ENCODE data around the gene ANKRD13D.
"Not testable (repeated sequence)": the region's sequence is repeated elsewhere in the genome, so short reads cannot be mapped to it uniquely, and the experiment has no call there.

The ANKRD13D gene

DNA sequence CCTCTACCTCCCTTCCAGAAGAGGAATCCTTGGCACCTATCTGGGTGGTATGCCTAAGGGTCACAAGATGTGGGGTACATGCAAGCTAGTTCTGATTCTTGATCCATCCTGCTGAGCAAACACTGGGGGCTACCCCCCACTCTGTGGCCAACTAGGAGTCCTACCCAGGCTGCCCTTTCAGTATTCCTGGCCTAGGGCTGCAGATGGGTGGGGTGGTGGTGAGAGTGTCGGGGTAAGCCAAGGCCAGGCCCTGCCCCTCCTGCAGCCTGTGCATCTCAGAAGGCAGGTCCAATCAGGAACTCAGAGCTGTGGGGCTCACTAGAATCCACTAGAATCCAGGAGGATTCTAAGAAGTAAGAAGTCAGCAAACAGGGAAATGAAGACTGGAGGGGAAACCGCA is 25.1 kb downstream of the ANKRD13D start:
- H3K27ac ChIP-seq: peak overlapping the region; percentile 95
- no peak for TF ChIP-seq ZFX (IDR thresholded peaks at IDR 0.05; ENCODE audit: borderline replicate concordance)
- TF ChIP-seq, protein P1, sequence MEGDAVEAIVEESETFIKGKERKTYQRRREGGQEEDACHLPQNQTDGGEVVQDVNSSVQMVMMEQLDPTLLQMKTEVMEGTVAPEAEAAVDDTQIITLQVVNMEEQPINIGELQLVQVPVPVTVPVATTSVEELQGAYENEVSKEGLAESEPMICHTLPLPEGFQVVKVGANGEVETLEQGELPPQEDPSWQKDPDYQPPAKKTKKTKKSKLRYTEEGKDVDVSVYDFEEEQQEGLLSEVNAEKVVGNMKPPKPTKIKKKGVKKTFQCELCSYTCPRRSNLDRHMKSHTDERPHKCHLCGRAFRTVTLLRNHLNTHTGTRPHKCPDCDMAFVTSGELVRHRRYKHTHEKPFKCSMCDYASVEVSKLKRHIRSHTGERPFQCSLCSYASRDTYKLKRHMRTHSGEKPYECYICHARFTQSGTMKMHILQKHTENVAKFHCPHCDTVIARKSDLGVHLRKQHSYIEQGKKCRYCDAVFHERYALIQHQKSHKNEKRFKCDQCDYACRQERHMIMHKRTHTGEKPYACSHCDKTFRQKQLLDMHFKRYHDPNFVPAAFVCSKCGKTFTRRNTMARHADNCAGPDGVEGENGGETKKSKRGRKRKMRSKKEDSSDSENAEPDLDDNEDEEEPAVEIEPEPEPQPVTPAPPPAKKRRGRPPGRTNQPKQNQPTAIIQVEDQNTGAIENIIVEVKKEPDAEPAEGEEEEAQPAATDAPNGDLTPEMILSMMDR (IDR thresholded peaks at IDR 0.05): no peak

DNA sequence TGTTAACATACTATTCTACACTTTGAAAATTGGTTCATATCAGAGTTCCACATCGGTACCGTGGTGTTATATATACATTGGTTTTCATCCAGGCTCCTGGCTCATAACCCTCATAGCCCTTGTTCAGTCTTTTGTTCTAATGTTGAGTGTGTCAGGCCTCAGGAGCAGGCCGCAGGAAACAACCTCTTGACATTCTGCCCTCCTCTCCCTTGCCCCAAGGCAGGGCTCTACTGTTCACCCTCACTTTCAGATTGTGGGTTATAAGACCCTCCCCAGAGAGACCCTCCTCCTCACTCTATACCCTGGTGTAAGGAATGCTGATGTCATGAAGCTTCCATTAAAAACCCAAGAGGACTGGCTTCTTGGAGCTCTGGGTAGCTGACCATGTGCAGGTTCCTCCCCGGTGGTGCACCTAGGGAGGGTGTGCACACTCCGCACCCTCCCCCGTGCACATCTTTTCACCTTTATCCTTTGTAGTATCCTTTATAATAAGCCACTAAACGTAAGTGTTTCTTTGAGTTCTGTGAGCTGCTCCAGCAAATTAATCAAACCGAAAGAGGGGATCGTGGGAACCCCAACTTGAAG is 26.3 kb downstream of the ANKRD13D start:
- H3K27ac ChIP-seq: peak overlapping the region; percentile 95; the same call in 1 of the 2 replicates
- TF ChIP-seq, protein P1 (IDR thresholded peaks at IDR 0.05): no peak
- no peak for TF ChIP-seq ZFX (IDR thresholded peaks at IDR 0.05; ENCODE audit: borderline replicate concordance)

DNA sequence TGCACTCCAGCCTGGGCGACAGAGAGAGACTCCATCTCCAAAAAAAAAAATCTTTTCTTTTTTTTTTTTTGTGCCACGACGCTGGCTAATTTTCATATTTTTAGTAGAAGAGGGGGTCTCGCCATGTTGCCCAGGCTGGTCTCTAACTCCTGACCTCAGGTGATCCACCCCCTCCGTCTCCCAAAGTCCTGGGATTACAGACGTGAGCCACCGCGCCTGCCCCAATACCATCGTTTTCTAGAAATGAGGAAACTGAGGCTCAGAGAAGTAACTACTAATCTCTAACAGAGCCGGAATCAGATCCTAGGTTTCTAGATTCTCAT is 27.7 kb downstream of the ANKRD13D start:
- H3K27ac ChIP-seq: peak overlapping the region; percentile 95
- TF ChIP-seq, protein P1 (IDR thresholded peaks at IDR 0.05): no peak
- no peak for TF ChIP-seq ZFX (IDR thresholded peaks at IDR 0.05; ENCODE audit: borderline replicate concordance)

DNA sequence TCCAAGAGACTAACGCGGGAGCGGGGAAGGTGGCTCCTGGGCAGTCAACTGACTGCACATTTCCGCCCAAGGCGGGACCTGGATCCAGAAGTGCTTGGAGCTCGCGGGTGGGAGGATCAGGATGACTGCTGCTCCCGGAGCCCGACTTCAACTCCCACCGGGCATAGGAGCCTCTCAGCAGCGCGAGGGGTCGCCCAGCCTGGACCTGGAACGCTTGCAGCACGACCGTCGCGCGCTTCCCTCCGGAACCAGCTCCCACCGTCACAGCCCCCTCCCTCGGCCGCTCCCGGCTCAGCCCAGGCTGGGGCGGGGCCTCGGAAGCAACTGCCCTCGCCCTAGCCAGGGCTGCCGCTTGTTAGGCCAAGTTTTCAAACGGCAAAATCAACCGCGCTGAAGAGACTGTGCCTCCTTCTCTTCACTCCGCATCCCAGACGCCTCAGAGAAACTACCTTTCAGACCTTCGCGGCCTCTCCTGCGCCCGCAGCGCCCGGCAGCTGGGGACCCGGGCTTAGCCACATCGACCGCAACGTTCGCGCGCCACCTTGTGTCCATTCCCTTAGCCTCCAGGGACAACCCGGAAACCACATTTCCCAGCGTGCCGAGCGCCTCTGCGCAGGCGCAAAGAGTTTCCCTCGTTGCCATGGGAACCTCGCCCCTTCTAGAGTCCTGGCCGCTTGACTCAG is 28.2 kb downstream of the ANKRD13D start:
- TF ChIP-seq, protein P1 (IDR thresholded peaks at IDR 0.05): peak; percentile 93
- no peak for TF ChIP-seq ZFX (IDR thresholded peaks at IDR 0.05; ENCODE audit: borderline replicate concordance)
- H3K27ac ChIP-seq: peak overlapping the region; percentile 95

DNA sequence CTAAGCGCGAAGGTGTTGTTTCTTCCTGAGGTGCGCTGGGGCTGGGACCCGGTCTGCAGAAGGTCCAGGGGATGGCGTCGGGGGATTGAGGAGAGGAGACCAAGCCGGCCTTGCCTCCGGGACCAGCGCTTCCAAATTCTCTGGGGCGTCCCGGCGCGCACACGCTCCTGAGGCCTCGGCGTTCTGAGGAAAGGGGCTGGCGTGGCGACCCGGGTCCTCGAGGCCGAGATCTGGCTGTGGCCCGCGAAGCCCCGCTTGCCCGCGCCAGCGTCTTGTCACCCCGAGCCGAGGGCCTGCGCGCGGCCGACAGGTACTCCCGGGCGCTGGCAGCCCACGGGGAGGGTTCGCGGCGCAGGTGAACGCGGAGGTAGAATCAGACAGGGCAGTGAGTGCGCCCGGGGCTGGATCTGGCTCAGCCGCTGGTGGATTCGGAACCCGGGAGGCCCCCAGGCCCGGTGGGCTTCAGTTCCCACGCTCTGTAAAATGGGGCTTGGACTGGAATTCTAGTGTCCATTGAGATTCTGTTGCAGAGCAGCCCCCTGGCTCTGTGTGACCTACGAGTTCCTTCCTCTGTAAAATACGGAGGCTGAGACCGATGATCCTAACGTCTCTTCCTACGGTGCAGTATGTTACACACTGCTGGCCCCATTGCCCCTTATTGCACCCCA is 28.9 kb downstream of the ANKRD13D start:
- peak overlapping the region; percentile 95 for H3K27ac ChIP-seq
- no peak for TF ChIP-seq ZFX (IDR thresholded peaks at IDR 0.05; ENCODE audit: borderline replicate concordance)
- TF ChIP-seq, protein P1 (IDR thresholded peaks at IDR 0.05): peak; percentile 50

DNA sequence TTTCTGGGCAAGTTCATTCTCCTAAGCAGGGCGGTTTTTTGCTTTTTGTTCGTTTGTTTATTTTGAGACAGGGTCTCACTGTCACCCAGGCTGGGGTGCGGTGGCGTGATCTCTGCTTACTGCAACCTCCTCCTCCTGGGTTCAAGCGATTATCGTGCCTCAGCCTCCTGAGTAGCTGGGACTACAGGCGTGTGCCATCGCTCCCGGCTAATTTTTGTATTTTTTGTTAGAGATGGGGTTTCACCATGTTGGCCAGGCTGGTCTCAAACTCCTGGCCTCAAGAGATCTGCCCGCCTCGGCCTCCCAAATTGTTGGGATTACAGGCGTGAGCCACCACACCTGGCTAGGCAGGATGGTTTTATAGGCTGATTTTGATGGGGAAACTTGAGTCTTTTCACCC is 29.8 kb downstream of the ANKRD13D start:
- not testable (repeated sequence) for H3K27ac ChIP-seq

DNA sequence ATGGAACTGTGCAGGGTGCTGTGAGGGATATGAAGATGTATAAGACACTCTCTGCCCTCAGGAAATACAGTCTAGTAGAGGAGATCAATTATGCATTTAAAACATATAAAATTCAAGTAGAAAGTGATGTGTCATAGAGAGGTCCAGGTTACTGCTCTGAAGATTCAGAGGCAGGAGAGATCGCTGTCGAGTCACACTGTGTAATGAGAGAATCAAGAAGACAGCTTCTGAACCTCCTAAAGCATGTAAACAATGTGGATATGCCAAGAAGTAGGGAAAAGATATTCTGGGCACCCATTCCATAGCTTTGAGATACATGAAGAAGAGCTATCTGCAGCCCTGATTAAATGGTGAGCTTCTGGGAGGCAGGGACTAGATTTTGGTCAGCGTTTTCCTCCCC is 30.9 kb downstream of the ANKRD13D start:
- TF ChIP-seq ZFX (IDR thresholded peaks at IDR 0.05; ENCODE audit: borderline replicate concordance): no peak
- TF ChIP-seq, protein P1 (IDR thresholded peaks at IDR 0.05): no peak

More for the DNA sequence above, 30.9 kb downstream of the ANKRD13D start:
- H3K27ac ChIP-seq: no peak overlapping the region
